ENCODE results near the gene CISTR.

GRCh38 chr12:53752192-53752601 is 418 bp upstream of the CISTR start:
- no peak for TF ChIP-seq POLR2A (IDR thresholded peaks at IDR 0.05; ENCODE audit: extremely low read depth, insufficient read length)
- no peak for TF ChIP-seq CTCF (IDR thresholded peaks at IDR 0.05; ENCODE audit: low read depth, low read length)
- TF ChIP-seq, protein P1, sequence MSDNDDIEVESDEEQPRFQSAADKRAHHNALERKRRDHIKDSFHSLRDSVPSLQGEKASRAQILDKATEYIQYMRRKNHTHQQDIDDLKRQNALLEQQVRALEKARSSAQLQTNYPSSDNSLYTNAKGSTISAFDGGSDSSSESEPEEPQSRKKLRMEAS (IDR thresholded peaks at IDR 0.05; ENCODE audit: low read depth, low read length) = no peak
- TF ChIP-seq MYC (IDR thresholded peaks at IDR 0.05; ENCODE audit: low read depth, low read length) = no peak

Measured in NB4 (cell line).